Upper lobe of right lung (tissue), 1 donor: ENCODE measurements around the gene NTRK3. TPM values are rescaled to one million over a fixed set of nuclear protein-coding genes. Genes with fewer than 3 reads are reported as not detected.

Experiments
- ATAC-seq: fragments of 200-7000 bp; cut with Tn5 transposase; one replicate; pipeline ENCODE4 v1.9.1; 2020; ENCODE audit warnings: mild to moderate bottlenecking, moderate library complexity
- DNase-seq: peaks from one replicate; pipeline ENCODE4 v3.0.0-alpha.2; 2020
- H3K27ac ChIP-seq: fragments of 200-600 bp; one replicate; pipeline ENCODE4 v1.8.0; 2022
- H3K27me3 ChIP-seq: fragments of 200-600 bp; one replicate; pipeline ENCODE4 v1.8.0; 2022; ENCODE audit warnings: mild to moderate bottlenecking
- H3K36me3 ChIP-seq: fragments of 200-600 bp; one replicate; pipeline ENCODE4 v1.8.0; 2022
- H3K4me1 ChIP-seq: fragments of 200-600 bp; one replicate; pipeline ENCODE4 v1.8.0; 2022
- H3K4me3 ChIP-seq: fragments of 200-600 bp; one replicate; pipeline ENCODE4 v1.8.0; 2022; ENCODE audit warnings: mild to moderate bottlenecking
- H3K9me3 ChIP-seq: fragments of 200-600 bp; one replicate; pipeline ENCODE4 v1.8.0; 2022
- CTCF ChIP-seq: fragments of 200-600 bp; IDR thresholded peaks from one replicate; pipeline ENCODE4 v1.8.0; 2022; ENCODE audit warnings: antibody characterized with exemption
- intact Hi-C: fragments of 100-400 bp; cut with DNase I; formaldehyde crosslinking; loops from one replicate; pipeline ENCODE4 v1.11.0; 2022
- total RNA-seq: library from RNA; stranded (reverse); fragmentation: NEBNext Ultra II Directional; extraction: Animal tissue kit (Norgen Biotek cat#: 25700); gene quantifications from one replicate; pipeline ENCODE4 v1.2.1, GENCODE V29; 2021
- donor health status: DM: no; HTN: yes; CAD: no; lungs with severe emphysema.

NTRK3 gene
- total RNA-seq, 1 donor from 2014 or later: 2.8 TPM

GRCh38 chr15:88152672-88153071 is 103.9 kb downstream of the NTRK3 start:
- H3K36me3 ChIP-seq: no peaks in the 10 kb centered on the region
- H3K4me3 ChIP-seq: no peak overlapping the region
- TF ChIP-seq CTCF: no peak
- no peaks in the 10 kb centered on the region for H3K9me3 ChIP-seq
- no peak overlapping the region for H3K27ac ChIP-seq
- intact Hi-C loops: no loop called here
- no peaks in the 10 kb centered on the region for H3K4me1 ChIP-seq
- no peak for DNase-seq
- no peaks in the 10 kb centered on the region for H3K27me3 ChIP-seq
- ATAC-seq: no peak

DNA sequence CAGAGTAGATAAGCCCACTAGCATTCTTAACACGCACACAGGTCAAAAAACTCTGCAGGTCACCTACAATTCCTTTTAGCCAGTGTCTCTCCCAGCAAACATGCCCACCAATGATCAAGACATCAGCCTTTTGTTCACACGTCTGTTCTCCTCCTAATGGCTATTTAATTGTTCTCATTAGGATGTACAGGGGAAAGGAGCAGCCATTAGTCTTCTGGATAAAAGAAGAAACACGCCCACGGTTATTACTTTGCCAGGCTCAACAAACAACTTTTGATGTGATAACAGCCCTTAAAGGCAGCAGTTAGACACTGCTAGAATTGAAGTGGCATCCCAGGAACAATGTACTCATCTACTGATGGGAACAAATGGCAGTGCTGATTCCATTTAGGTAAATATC is 108.8 kb downstream of the NTRK3 start:
- Histone ChIP-seq H3K9me3 (no peaks in the 10 kb centered on the region), H3K4me3 (no peak overlapping the region), H3K27me3 (no peaks in the 10 kb centered on the region), H3K4me1 (no peaks in the 10 kb centered on the region), H3K36me3 (no peaks in the 10 kb centered on the region), H3K27ac (no peak overlapping the region)
- TF ChIP-seq CTCF: no peak
- intact Hi-C loops: no loop called here
- DNase-seq (no peak), ATAC-seq (no peak)

DNA sequence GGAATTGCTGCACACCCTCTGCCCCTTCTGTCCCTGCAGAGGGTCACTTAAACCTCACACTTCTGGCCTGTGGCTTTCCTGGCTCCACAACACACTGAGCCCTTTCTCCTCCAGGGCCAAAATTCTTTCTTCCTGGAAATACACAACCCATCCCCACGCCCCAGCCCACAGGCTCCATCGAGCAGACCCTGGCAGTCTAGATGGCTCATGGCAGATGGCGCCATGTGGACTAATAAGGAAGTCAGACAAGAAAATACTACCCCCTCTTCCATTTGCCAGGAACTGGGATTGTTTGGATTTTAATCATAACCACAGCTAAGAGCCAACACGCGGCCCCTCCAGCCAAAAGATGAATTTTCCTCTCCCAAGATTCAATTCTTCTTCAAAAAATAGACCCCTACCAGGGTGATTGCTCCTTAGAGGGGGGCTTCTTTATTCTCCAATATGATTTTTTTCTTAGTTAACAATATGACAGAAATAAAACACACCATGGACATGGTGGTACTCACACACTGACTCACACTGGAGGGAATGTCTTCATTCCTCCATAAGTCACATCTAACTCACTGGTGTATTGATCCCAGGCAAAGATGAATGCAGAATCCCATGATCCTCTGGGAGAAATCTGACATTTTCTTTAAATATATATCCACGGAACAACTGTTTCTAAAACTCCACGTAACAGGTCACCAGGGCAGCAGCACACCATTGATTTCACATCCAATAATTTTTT is 111.5 kb downstream of the NTRK3 start:
- no peak overlapping the region for H3K4me3 ChIP-seq
- H3K36me3 ChIP-seq: no peaks in the 10 kb centered on the region
- no peak for TF ChIP-seq CTCF
- no peaks in the 10 kb centered on the region for H3K4me1 ChIP-seq
- no peaks in the 10 kb centered on the region for H3K9me3 ChIP-seq
- no peaks in the 10 kb centered on the region for H3K27me3 ChIP-seq
- intact Hi-C loops: no loop called here
- H3K27ac ChIP-seq: no peak overlapping the region
- no peak for DNase-seq
- ATAC-seq: no peak

DNA sequence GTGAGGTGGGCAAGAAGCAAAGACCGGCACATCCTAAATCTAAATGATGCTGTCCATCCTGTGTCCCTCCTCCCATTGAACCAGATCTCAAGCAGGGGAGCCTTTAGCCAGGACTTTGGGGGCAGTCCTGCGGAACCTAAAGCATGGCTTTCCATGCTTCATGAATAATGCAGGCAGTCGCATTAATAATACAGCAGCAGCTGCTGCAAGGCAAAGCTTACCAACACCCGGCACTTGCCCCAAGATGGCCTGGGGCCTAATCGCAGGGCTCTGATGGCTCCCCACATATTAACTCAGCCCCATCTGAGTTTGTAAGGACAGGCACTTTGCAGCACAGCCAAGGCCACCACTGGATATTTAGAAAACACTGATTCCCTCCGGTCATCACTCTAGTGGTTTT is 114.4 kb downstream of the NTRK3 start:
- no peak for DNase-seq
- Histone ChIP-seq H3K27ac (no peak overlapping the region), H3K36me3 (no peaks in the 10 kb centered on the region), H3K27me3 (no peaks in the 10 kb centered on the region), H3K9me3 (no peaks in the 10 kb centered on the region), H3K4me1 (no peaks in the 10 kb centered on the region), H3K4me3 (no peak overlapping the region)
- ATAC-seq: no peak
- no peak for TF ChIP-seq CTCF
- intact Hi-C loops: no loop called here

DNA sequence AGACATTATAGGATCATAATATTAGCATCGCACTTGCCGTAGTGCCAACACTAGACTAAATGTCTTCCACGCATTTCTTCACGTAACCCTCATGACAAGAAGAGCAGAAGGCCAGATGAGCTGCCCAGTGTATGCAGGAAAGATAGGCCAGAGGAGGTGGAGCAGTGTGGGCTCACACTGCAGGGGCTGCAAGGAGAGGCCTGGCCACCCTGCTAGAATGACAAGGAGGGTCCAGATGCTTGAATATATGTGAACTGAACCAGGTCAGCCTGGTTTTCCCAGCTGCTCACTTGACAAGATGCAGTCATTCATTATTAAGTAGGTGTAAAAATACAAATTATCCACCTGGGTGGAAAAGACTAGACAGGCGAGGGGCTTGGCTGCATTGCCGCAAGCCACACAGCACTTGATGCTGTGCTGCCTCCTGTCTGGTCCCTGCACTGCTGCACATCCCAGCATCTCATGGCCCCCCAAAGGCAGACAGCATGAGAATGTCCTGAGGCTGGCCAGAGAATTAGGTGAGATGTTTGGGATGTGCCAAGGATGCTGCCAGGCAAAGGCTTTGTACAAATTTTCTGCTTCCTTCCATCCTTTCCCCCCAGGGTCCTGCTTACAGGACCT is 115.2 kb downstream of the NTRK3 start:
- intact Hi-C loops: no loop called here
- Histone ChIP-seq H3K36me3 (no peaks in the 10 kb centered on the region), H3K27ac (no peak overlapping the region), H3K9me3 (no peaks in the 10 kb centered on the region), H3K27me3 (no peaks in the 10 kb centered on the region), H3K4me1 (no peaks in the 10 kb centered on the region), H3K4me3 (no peak overlapping the region)
- DNase-seq (no peak), ATAC-seq (no peak)
- TF ChIP-seq CTCF: no peak
